CD8-positive, alpha-beta memory T cell (primary cell): ENCODE results near the gene MTERF1. TPM values are rescaled to one million over a fixed set of nuclear protein-coding genes. Genes with fewer than 3 reads are reported as not detected.

Experiments
- CTCF ChIA-PET: fragments of 350-600 bp; sonication (Branson Sonifier 250); formaldehyde crosslinking; loops from one replicate; lab custom pipeline; 2021; ENCODE audit warnings: antibody characterized with exemption; lab: Charles Lee
- POLR2A ChIA-PET: fragments of 350-600 bp; sonication (Branson Sonifier 250); formaldehyde crosslinking; loops from one replicate; lab custom pipeline; 2021; ENCODE audit warnings: antibody characterized with exemption; lab: Charles Lee
- DNase-seq, 5 donors: peaks; one replicate each; pipeline versions ENCODE4 v3.0.0 to v3.0.0-alpha.2; 2020 to 2022; ENCODE audit warnings: mixed read lengths in 1 of 5
- H3K27ac ChIP-seq: one replicate; pipeline ENCODE4 v1.7.0; 2013; ENCODE audit warnings: low read depth, mild to moderate bottlenecking, low read length, moderate library complexity
- H3K27me3 ChIP-seq: 2 replicates; pipeline ENCODE4 v1.7.0; 2013; ENCODE audit warnings: low read length, mild to moderate bottlenecking; ENCODE audit not compliant: insufficient read depth, poor library complexity, severe bottlenecking
- H3K36me3 ChIP-seq: 2 replicates; pipeline ENCODE4 v1.7.0; 2013; ENCODE audit warnings: mild to moderate bottlenecking, low read length, moderate library complexity; ENCODE audit not compliant: insufficient read depth
- H3K4me1 ChIP-seq: 2 replicates; pipeline ENCODE4 v1.7.0; 2013; ENCODE audit warnings: mild to moderate bottlenecking, low read length, moderate library complexity; ENCODE audit not compliant: insufficient read depth
- H3K4me3 ChIP-seq: 2 replicates; pipeline ENCODE4 v1.7.0; 2013; ENCODE audit warnings: mild to moderate bottlenecking, low read length
- H3K9me3 ChIP-seq: 2 replicates; pipeline ENCODE4 v1.7.0; 2013; ENCODE audit warnings: mild to moderate bottlenecking, low read length
- H3K27ac Mint-ChIP-seq, 8 donors: one replicate each; pipeline ENCODE4 v1.8.0; 2020 to 2021; ENCODE audit warnings: mixed read lengths in 8 of 8, mild to moderate bottlenecking in 6 of 8, inconsistent platforms in 3 of 8, moderate library complexity in 3 of 8
- H3K27me3 Mint-ChIP-seq, 2 donors: one replicate each; pipeline ENCODE4 v1.8.0; 2020 to 2021; ENCODE audit warnings: mixed read lengths in 2 of 2, mild to moderate bottlenecking in 1 of 2, moderate library complexity in 1 of 2
- H3K36me3 Mint-ChIP-seq, 3 donors: one replicate each; pipeline ENCODE4 v1.8.0; 2020 to 2021; ENCODE audit warnings: mixed read lengths in 3 of 3, inconsistent platforms in 1 of 3, mild to moderate bottlenecking in 1 of 3
- H3K4me1 Mint-ChIP-seq, 3 donors: one replicate each; pipeline ENCODE4 v1.8.0; 2020 to 2021; ENCODE audit warnings: mixed read lengths in 3 of 3, inconsistent platforms in 1 of 3, mild to moderate bottlenecking in 1 of 3
- H3K4me3 Mint-ChIP-seq, 7 donors: one replicate each; pipeline ENCODE4 v1.8.0; 2020 to 2021; ENCODE audit warnings: mixed read lengths in 7 of 7, mild to moderate bottlenecking in 6 of 7, moderate library complexity in 4 of 7, inconsistent platforms in 2 of 7
- H3K9me3 Mint-ChIP-seq, 5 donors: one replicate each; pipeline ENCODE4 v1.8.0; 2020 to 2022; ENCODE audit warnings: mixed read lengths in 5 of 5, mild to moderate bottlenecking in 3 of 5, moderate library complexity in 2 of 5, inconsistent platforms in 1 of 5
- polyA plus RNA-seq: library from polyadenylated mRNA; unstranded; fragments of 300-500 nt; fragmentation: Illumina TruSeq; gene quantifications from one replicate; pipeline ENCODE4 v1.2.3, GENCODE V29; 2021
- total RNA-seq, 2 experiments: library from RNA; stranded (reverse); gene quantifications; one replicate each; pipeline ENCODE4 v1.2.3, GENCODE V29; 2021

The MTERF1 gene
- total and polyA plus RNA-seq, 3 experiments from 2014 or later: 11.6 to 21.4 (median 20.4) TPM

DNA sequence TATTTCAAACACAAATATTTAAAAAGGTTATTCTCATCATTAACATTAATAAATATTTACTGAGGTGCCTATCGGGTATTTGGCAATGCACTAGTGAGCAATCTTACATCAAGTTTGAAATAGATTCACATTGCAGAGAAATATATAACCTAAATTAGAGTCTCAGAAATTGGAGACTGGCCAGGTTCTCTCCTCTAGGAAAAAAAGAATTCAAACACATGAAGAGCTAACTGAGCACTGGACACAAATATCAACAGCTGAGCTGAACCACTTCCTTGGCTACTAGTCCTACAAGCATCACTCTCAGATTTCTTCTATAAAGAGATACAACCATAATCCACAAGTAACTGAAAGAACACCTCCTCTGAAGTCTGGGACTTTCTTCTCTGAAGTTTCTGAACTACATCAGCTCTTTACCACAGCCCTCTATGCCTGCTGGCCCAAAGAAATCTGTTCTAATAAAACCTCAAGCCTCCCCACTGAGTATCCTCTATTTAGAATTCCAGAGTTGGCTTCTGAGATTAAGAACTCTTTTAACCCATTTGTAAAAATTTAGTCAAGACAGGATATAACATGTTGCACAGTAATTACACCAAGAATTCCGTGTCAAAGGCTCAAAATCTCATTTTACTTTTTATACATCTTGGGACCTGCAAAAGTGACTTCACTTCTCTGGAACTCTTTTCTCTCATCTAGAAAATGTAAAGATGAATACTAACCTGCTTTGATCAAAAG, 45.2 kb downstream of the MTERF1 start:
- Histone ChIP-seq H3K27ac (no peak overlapping the region), H3K36me3 (no peaks in the 10 kb centered on the region), H3K9me3 (no peaks in the 10 kb centered on the region), H3K4me1 (no peaks in the 10 kb centered on the region), H3K27me3 (no peaks in the 10 kb centered on the region), H3K4me3 (no peak overlapping the region)
- H3K36me3 Mint-ChIP-seq: peaks cover 0 to 3% (median 2%) of the 10 kb centered on the region in 3 donors
- H3K4me1 Mint-ChIP-seq: no peaks in the 10 kb centered on the region
- DNase-seq: no peak
- ChIA-PET POLR2A (no interaction called here), CTCF (no interaction called here)
- H3K27ac Mint-ChIP-seq: peak overlapping the region in 1 of 8 donors; percentile 46
- no peaks in the 10 kb centered on the region for H3K9me3 Mint-ChIP-seq
- H3K27me3 Mint-ChIP-seq: no peaks in the 10 kb centered on the region
- no peak overlapping the region for H3K4me3 Mint-ChIP-seq

DNA sequence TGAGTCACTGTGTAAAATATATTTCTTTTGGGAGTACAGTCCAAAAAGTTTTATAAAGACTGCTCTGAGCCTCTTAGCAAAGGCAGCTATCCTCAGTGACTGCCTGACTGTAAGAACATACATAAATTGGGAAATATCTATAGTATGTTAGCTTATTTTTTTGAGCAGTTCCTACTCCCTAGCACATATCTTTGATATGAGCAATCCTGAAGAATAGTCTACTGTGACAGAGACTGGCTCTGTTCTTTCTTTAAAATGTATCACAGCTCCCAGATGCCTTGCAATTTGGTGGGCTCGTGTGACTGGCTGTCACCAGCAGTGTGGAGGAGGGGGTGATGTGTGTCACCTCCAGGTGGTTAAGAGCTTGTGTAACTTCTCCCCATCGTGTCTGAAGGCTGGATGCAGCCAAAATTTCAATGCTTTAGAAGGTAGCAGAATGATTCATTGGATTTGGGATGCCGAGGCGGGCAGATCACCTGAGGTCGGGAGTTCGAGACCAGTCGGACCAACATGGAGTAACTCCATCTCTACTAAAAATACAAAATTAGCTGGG, 47.9 kb downstream of the MTERF1 start:
- Histone ChIP-seq H3K27me3 (no peaks in the 10 kb centered on the region), H3K9me3 (no peaks in the 10 kb centered on the region), H3K4me3 (no peak overlapping the region), H3K36me3 (no peaks in the 10 kb centered on the region), H3K27ac (no peak overlapping the region), H3K4me1 (no peaks in the 10 kb centered on the region)
- no peak for DNase-seq
- Mint-ChIP-seq H3K36me3 (peaks cover 0 to 3% (median 2%) of the 10 kb centered on the region in 3 donors), H3K4me3 (no peak overlapping the region), H3K27me3 (peaks cover 0 to 3% of the 10 kb centered on the region in 2 donors), H3K27ac (peak overlapping the region in 1 of 8 donors; percentile 25), H3K9me3 (no peaks in the 10 kb centered on the region), H3K4me1 (no peaks in the 10 kb centered on the region)
- ChIA-PET POLR2A (no interaction called here), CTCF (interaction anchor here (1.2 kb wide), 1 partner anchor 47 kb away, joined by 3 read pairs; no protein-coding TSS in a partner anchor)

DNA sequence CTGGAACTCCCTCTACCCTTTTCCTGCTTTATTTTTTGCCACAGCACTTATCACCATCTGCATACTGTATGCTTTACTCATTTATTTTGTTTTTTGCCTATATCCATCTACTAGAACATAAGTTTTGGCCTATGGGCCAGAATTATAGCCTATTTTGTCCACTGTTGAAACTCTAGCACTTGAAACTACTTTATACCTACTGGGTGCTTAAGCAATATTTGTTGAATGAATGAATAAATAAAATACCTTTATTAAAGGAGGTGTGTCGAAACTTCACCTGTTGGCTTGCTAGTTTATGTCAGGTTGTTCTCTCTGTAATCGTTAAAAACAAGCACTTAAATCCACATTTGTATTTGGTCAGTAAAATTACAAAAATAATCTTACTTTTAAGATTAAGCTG, 53.3 kb downstream of the MTERF1 start:
- Histone ChIP-seq H3K27me3 (no peaks in the 10 kb centered on the region), H3K36me3 (no peaks in the 10 kb centered on the region), H3K27ac (no peak overlapping the region), H3K4me1 (no peaks in the 10 kb centered on the region), H3K4me3 (no peak overlapping the region), H3K9me3 (no peaks in the 10 kb centered on the region)
- H3K27ac Mint-ChIP-seq: no peak overlapping the region
- peaks cover 0 to 3% of the 10 kb centered on the region in 2 donors for H3K27me3 Mint-ChIP-seq
- H3K9me3 Mint-ChIP-seq: peaks cover 11 to 26% (median 16%) of the 10 kb centered on the region in 5 donors
- ChIA-PET POLR2A (no interaction called here), CTCF (no interaction called here)
- no peaks in the 10 kb centered on the region for H3K4me1 Mint-ChIP-seq
- peaks cover 6 to 32% (median 19%) of the 10 kb centered on the region in 3 donors for H3K36me3 Mint-ChIP-seq
- H3K4me3 Mint-ChIP-seq: no peak overlapping the region
- no peak for DNase-seq

DNA sequence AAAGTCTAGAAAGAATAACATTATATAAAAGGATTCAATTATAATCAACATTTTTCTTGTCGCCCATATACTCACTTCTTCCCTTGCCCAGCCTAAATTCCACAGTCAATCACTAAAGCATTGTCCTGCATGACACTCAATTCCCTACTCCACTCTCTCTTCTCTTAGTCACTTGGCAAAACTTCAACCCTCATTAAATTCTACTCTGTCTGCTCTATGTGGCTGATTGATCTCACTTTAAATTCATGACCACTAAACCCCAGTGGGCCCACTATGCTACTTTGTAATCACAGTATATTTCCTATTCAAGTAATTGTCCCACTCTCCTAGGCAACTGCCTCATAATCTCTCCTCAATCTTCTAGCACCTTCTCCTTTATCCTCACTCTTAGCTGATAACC, 54.1 kb downstream of the MTERF1 start:
- Mint-ChIP-seq H3K27me3 (peaks cover 0 to 3% of the 10 kb centered on the region in 2 donors), H3K36me3 (peaks cover 6 to 37% (median 19%) of the 10 kb centered on the region in 3 donors), H3K4me1 (no peaks in the 10 kb centered on the region), H3K4me3 (no peak overlapping the region), H3K27ac (no peak overlapping the region), H3K9me3 (peaks cover 13 to 34% (median 24%) of the 10 kb centered on the region in 5 donors)
- H3K36me3 ChIP-seq: no peaks in the 10 kb centered on the region
- DNase-seq: no peak
- no peaks in the 10 kb centered on the region for H3K4me1 ChIP-seq
- H3K27me3 ChIP-seq: no peaks in the 10 kb centered on the region
- H3K27ac ChIP-seq: no peak overlapping the region
- H3K4me3 ChIP-seq: no peak overlapping the region
- CTCF ChIA-PET: no interaction called here
- POLR2A ChIA-PET: no interaction called here
- H3K9me3 ChIP-seq: no peaks in the 10 kb centered on the region

DNA sequence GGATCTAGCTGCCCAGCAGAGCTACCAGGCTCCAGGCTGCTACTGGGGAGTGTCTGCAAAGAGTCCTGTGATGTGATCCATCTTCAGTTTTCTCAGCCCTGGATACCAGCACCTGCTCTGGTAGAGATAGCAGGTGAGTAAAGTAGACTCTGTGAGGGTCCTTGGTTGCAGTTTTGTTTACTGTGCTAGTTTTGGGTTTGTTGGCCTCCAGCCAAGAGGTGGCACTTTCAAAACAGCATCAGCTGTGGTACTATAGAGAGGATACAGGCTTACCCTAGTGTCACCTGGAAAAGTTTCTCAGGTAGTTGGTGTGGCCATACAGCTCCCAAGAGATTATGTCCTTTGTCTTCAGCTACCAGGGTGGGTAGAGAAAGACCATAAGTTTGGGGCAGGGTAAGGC, 56.3 kb downstream of the MTERF1 start:
- Mint-ChIP-seq H3K9me3 (peaks cover 28 to 56% (median 43%) of the 10 kb centered on the region in 5 donors), H3K4me3 (no peak overlapping the region), H3K4me1 (no peaks in the 10 kb centered on the region), H3K27me3 (no peaks in the 10 kb centered on the region), H3K36me3 (peaks cover 6 to 41% (median 19%) of the 10 kb centered on the region in 3 donors), H3K27ac (no peak overlapping the region)
- Histone ChIP-seq H3K9me3 (no peaks in the 10 kb centered on the region), H3K4me1 (no peaks in the 10 kb centered on the region), H3K27me3 (no peaks in the 10 kb centered on the region), H3K27ac (no peak overlapping the region), H3K4me3 (no peak overlapping the region), H3K36me3 (no peaks in the 10 kb centered on the region)
- DNase-seq: no peak
- ChIA-PET CTCF (no interaction called here), POLR2A (no interaction called here)

Other genes starting within 250 kb of the MTERF1 start
- gene AKAP9, start 60.2 kb upstream of the MTERF1 start, total RNA-seq: 10 to 100 TPM; 34.9 to 40.3 TPM
- 49.2 TPM for gene AKAP9, start 60.2 kb upstream of the MTERF1 start, polyA plus RNA-seq